ENCODE measurements around the gene IGF2R. TPM values are rescaled to one million over a fixed set of nuclear protein-coding genes. Genes with fewer than 3 reads are reported as not detected.

The IGF2R gene
- total and polyA plus RNA-seq, 2 donors from 2014 or later, result 23.7 to 88.6 TPM

GRCh38 chr6:159926542-159927203, 42.2 kb upstream of the IGF2R start:
- no peaks in the 10 kb centered on the region for H3K36me3 ChIP-seq (ENCODE audit: control insufficient read depth in 2 of 3, insufficient read depth in 3 of 3, low read length in 3 of 3)
- TF ChIP-seq CTCF (IDR thresholded peaks at IDR 0.05; ENCODE audit: borderline replicate concordance, extremely low read depth, insufficient read depth), result no peak
- no peak overlapping the region for H3K27ac ChIP-seq (ENCODE audit: low read depth in 2 of 2, low read length in 2 of 2)
- intact Hi-C loops (cut with DNase I), result no loop called here
- DNase-seq (no peak), FAIRE-seq (no peak)
- H3K9me3 ChIP-seq (ENCODE audit: control insufficient read depth in 2 of 3, insufficient read depth in 1 of 3, low read length in 3 of 3), result no peaks in the 10 kb centered on the region
- no peaks in the 10 kb centered on the region for H3K27me3 ChIP-seq (ENCODE audit: control insufficient read depth, insufficient read depth, low read length)
- peaks cover 0 to 10% (median 6%) of the 10 kb centered on the region in 3 donors for H3K4me1 ChIP-seq (ENCODE audit: control insufficient read depth in 2 of 3, insufficient read depth in 2 of 3, low read depth in 1 of 3, low read length in 3 of 3)
- no peak overlapping the region for H3K9ac ChIP-seq (ENCODE audit: low read length in 3 of 3)
- no peak overlapping the region for H3K4me3 ChIP-seq (ENCODE audit: low read length in 3 of 3)

GRCh38 chr6:159929819-159930218, 39.1 kb upstream of the IGF2R start:
- H3K9me3 ChIP-seq (ENCODE audit: control insufficient read depth in 2 of 3, insufficient read depth in 1 of 3, low read length in 3 of 3), result no peaks in the 10 kb centered on the region
- no peak for TF ChIP-seq CTCF (IDR thresholded peaks at IDR 0.05; ENCODE audit: borderline replicate concordance, extremely low read depth, insufficient read depth)
- intact Hi-C loops (cut with DNase I), result no loop called here
- DNase-seq (peak; percentile 27 to 78 (median 45)), FAIRE-seq (no peak)
- H3K9ac ChIP-seq (ENCODE audit: low read length in 3 of 3), result no peak overlapping the region
- H3K4me1 ChIP-seq (ENCODE audit: control insufficient read depth in 2 of 3, insufficient read depth in 2 of 3, low read depth in 1 of 3, low read length in 3 of 3), result peaks cover 0 to 10% (median 6%) of the 10 kb centered on the region in 3 donors
- H3K27ac ChIP-seq (ENCODE audit: low read depth in 2 of 2, low read length in 2 of 2), result peak overlapping the region in 1 of 2 donors; percentile 41
- H3K36me3 ChIP-seq (ENCODE audit: control insufficient read depth in 2 of 3, insufficient read depth in 3 of 3, low read length in 3 of 3), result no peaks in the 10 kb centered on the region
- H3K4me3 ChIP-seq (ENCODE audit: low read length in 3 of 3), result no peak overlapping the region
- no peaks in the 10 kb centered on the region for H3K27me3 ChIP-seq (ENCODE audit: control insufficient read depth, insufficient read depth, low read length)

GRCh38 chr6:159931112-159931511, 37.8 kb upstream of the IGF2R start:
- H3K4me1 ChIP-seq (ENCODE audit: control insufficient read depth in 2 of 3, insufficient read depth in 2 of 3, low read depth in 1 of 3, low read length in 3 of 3), result peaks cover 0 to 10% (median 6%) of the 10 kb centered on the region in 3 donors
- H3K36me3 ChIP-seq (ENCODE audit: control insufficient read depth in 2 of 3, insufficient read depth in 3 of 3, low read length in 3 of 3), result no peaks in the 10 kb centered on the region
- H3K27ac ChIP-seq (ENCODE audit: low read depth in 2 of 2, low read length in 2 of 2), result no peak overlapping the region
- intact Hi-C loops (cut with DNase I), result no loop called here
- FAIRE-seq (no peak), DNase-seq (no peak)
- no peaks in the 10 kb centered on the region for H3K9me3 ChIP-seq (ENCODE audit: control insufficient read depth in 2 of 3, insufficient read depth in 1 of 3, low read length in 3 of 3)
- H3K4me3 ChIP-seq (ENCODE audit: low read length in 3 of 3), result no peak overlapping the region
- no peak for TF ChIP-seq CTCF (IDR thresholded peaks at IDR 0.05; ENCODE audit: borderline replicate concordance, extremely low read depth, insufficient read depth)
- H3K9ac ChIP-seq (ENCODE audit: low read length in 3 of 3), result no peak overlapping the region
- no peaks in the 10 kb centered on the region for H3K27me3 ChIP-seq (ENCODE audit: control insufficient read depth, insufficient read depth, low read length)

Data from kidney (tissue), 14 donors.